Loucy (cell line): Measurements from ENCODE around the gene RGS3.

Experiments
- H2AFZ ChIP-seq: fragments of 200-600 bp; sonication (generic); 2 replicates; pipeline ENCODE4 v1.6.0; 2016; ENCODE audit warnings: antibody characterized with exemption, mild to moderate bottlenecking, low read length, moderate library complexity
- H3F3A ChIP-seq: fragments of 200-600 bp; 2 replicates; pipeline ENCODE4 v1.6.0; 2016; ENCODE audit warnings: antibody characterized with exemption, low read depth, mild to moderate bottlenecking
- H3K27me3 ChIP-seq: fragments of 200-600 bp; sonication (generic); 2 replicates; pipeline ENCODE4 v1.6.1; 2014; ENCODE audit warnings: low read length, mild to moderate bottlenecking; ENCODE audit not compliant: insufficient read depth, poor library complexity, severe bottlenecking
- H3K36me3 ChIP-seq: fragments of 200-600 bp; sonication (generic); 2 replicates; pipeline ENCODE4 v1.6.1; 2016; ENCODE audit warnings: low read length; ENCODE audit not compliant: insufficient read depth
- H3K4me1 ChIP-seq: fragments of 200-600 bp; sonication (generic); 2 replicates; pipeline ENCODE4 v1.5.1; 2014; ENCODE audit warnings: low read length, mild to moderate bottlenecking; ENCODE audit not compliant: insufficient read depth, poor library complexity, severe bottlenecking
- H3K4me2 ChIP-seq: fragments of 200-600 bp; sonication (generic); 2 replicates; pipeline ENCODE4 v1.6.0; 2014; ENCODE audit warnings: antibody characterized with exemption, low read length, low read depth, mild to moderate bottlenecking; ENCODE audit not compliant: poor library complexity, severe bottlenecking
- H3K4me3 ChIP-seq: fragments of 200-600 bp; sonication (generic); 2 replicates; pipeline ENCODE4 v1.5.1; 2014; ENCODE audit warnings: low read length, mild to moderate bottlenecking, mixed read lengths; ENCODE audit not compliant: poor library complexity, severe bottlenecking
- H3K79me2 ChIP-seq: fragments of 200-600 bp; sonication (generic); 2 replicates; pipeline ENCODE4 v1.6.1; 2014; ENCODE audit warnings: low read length; ENCODE audit not compliant: insufficient read depth
- H3K9ac ChIP-seq: fragments of 200-600 bp; sonication (generic); 2 replicates; pipeline ENCODE4 v1.6.0; 2014; ENCODE audit warnings: mild to moderate bottlenecking, low read depth, low read length, moderate library complexity; ENCODE audit not compliant: poor library complexity, severe bottlenecking
- H3K9me2 ChIP-seq: fragments of 200-600 bp; sonication (generic); replicated peaks from 2 replicates; pipeline ENCODE4 v1.6.1; 2016; ENCODE audit warnings: low read depth, low read length, mixed read lengths
- H3K9me3 ChIP-seq: fragments of 200-600 bp; sonication (generic); 2 replicates; pipeline ENCODE4 v1.6.1; 2014; ENCODE audit warnings: mild to moderate bottlenecking, antibody characterized with exemption, low read length, low read depth; ENCODE audit not compliant: insufficient read depth
- H4K20me1 ChIP-seq: fragments of 200-600 bp; sonication (generic); 2 replicates; pipeline ENCODE4 v1.6.0; 2014; ENCODE audit warnings: antibody characterized with exemption, low read length, mild to moderate bottlenecking; ENCODE audit not compliant: insufficient read depth, poor library complexity, severe bottlenecking
- CTCF ChIP-seq: fragments of 200-600 bp; sonication (generic); conservative IDR thresholded peaks from 2 replicates; pipeline ENCODE4 v1.5.1; 2014; ENCODE audit warnings: mild to moderate bottlenecking, antibody characterized with exemption, low read length
- EZH2phosphoT487 ChIP-seq: fragments of 200-600 bp; IDR thresholded peaks from 2 replicates; pipeline ENCODE4 v1.6.1; 2018; ENCODE audit warnings: antibody characterized with exemption, mild to moderate bottlenecking, moderate library complexity, borderline replicate concordance

Gene RGS3

DNA sequence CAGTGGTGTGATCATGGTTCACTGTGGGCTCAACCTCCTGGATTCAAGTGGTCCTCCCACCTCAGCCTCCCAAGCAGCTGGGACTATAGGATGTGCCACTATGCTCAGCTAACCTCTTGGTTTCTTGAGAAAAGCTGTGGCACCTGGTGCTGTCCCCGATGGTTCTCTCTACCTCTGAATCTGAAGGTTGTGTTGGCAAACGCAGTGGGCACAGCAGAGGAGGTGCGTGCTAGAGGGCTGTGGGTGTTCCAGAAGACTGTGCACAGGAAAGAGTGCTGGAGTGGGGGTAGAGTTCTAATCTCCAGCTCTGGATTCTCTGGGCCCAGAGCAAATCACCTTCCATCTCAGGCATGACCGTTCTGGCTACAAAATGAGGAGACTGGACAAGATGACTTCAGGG lies 12.5 kb downstream of the RGS3 start:
- TF ChIP-seq EZH2phosphoT487 (no peak), CTCF (no peak)

GRCh38 chr9:113476511-113476916 lies 13.0 kb downstream of the RGS3 start:
- Histone ChIP-seq H3K9me2 (no peaks in the 10 kb centered on the region), H4K20me1 (no peaks in the 10 kb centered on the region), H3K36me3 (0 out of 2 replicates have a peak, but pooled peaks cover 4% of the 10 kb centered on the region), H3K9me3 (no peaks in the 10 kb centered on the region; the same call in 1 of the 2 replicates), H3K4me3 (no peak overlapping the region), H3K4me1 (peaks cover 19% of the 10 kb centered on the region), H3K27me3 (no peaks in the 10 kb centered on the region), H3K9ac (no peak overlapping the region), H3K4me2 (no peak overlapping the region), H3F3A (no peaks in the 10 kb centered on the region), H2AFZ (no peak overlapping the region), H3K79me2 (no peaks in the 10 kb centered on the region)
- TF ChIP-seq EZH2phosphoT487: no peak
- no peak for TF ChIP-seq CTCF

More for the DNA sequence above, 12.5 kb downstream of the RGS3 start:
- Histone ChIP-seq H3K9me3 (no peaks in the 10 kb centered on the region; the same call in 1 of the 2 replicates), H3K79me2 (no peaks in the 10 kb centered on the region), H3K27me3 (no peaks in the 10 kb centered on the region), H3K4me1 (peaks cover 19% of the 10 kb centered on the region), H3K4me3 (no peak overlapping the region), H4K20me1 (no peaks in the 10 kb centered on the region), H3K4me2 (no peak overlapping the region), H3K36me3 (0 out of 2 replicates have a peak, but pooled peaks cover 4% of the 10 kb centered on the region), H3F3A (no peaks in the 10 kb centered on the region), H3K9me2 (no peaks in the 10 kb centered on the region), H2AFZ (no peak overlapping the region), H3K9ac (no peak overlapping the region)

DNA sequence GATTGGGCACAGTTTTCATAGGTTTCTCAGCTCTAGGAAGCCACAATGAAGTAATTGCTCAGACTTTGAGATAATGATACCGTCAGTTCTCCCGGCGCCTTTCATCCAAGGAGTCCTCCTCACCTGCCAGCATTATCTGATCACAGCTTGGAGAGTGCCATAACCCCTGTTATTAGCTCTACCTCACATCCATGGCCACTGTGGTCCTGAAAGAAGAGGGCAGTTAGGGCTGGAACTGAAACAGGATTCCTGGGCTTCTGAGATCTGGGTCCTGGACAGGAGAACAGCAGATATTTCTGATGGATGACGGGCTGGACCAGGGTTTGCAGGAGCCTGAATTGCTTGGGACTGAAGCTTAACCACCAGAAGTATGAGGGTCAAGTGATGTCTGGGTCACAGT lies 13.5 kb downstream of the RGS3 start:
- Histone ChIP-seq H3K9me2 (no peaks in the 10 kb centered on the region), H4K20me1 (no peaks in the 10 kb centered on the region), H3K9ac (no peak overlapping the region), H3K4me1 (peaks cover 19% of the 10 kb centered on the region), H2AFZ (no peak overlapping the region), H3K4me2 (no peak overlapping the region), H3K27me3 (no peaks in the 10 kb centered on the region), H3K9me3 (no peaks in the 10 kb centered on the region; the same call in 1 of the 2 replicates), H3K79me2 (no peaks in the 10 kb centered on the region), H3K4me3 (no peak overlapping the region), H3F3A (no peaks in the 10 kb centered on the region), H3K36me3 (0 out of 2 replicates have a peak, but pooled peaks cover 4% of the 10 kb centered on the region)
- TF ChIP-seq EZH2phosphoT487 (no peak), CTCF (no peak)
